Hematopoietic multipotent progenitor cell treated with erythropoietin and hydrocortisone succinate and interleukin-3 and kit ligand, for 15 days (in vitro differentiated cells): ENCODE measurements around the gene ANKRD23.
"Not testable (repeated sequence)": the region's sequence is repeated elsewhere in the genome, so short reads cannot be mapped to it uniquely, and the experiment has no call there.

Experiments used
- DNase-seq: peaks from one replicate; pipeline ENCODE4 v3.0.0-alpha.2; 2015; ENCODE audit warnings: low spot score

Gene ANKRD23

GRCh38 chr2:96816127-96816835 lies 27.5 kb downstream of the ANKRD23 start, which contains the start of gene CNNM3:
Gene CNNM3 (plus strand): TSS chr2:96816268. CDS start chr2:96816278, 10 bp downstream.
- DNase-seq: peak; percentile 94

- DNase-seq: peak; percentile 14
These were observed 28.3 kb downstream of the ANKRD23 start for GRCh38 chr2:96815326-96816126.

DNA sequence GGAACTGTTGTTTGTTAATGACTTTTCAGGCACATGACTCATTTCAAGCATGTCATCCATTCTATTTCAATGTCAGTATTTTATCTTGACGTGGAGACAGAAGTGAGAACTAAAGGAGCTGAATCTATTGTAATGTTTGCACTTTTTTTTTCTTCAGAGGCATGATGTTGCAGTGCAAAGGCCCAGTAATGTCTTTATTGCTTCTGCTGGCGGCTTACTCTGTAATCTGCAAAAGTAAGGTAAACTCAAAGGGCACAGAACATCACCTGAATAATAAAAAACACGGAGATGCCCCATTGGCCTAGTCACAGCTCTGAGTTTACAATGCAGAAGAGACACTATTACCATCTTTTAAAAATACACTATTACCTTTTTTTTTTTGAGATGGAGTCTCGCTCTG lies 30.2 kb downstream of the ANKRD23 start:
- no peak for DNase-seq

DNA sequence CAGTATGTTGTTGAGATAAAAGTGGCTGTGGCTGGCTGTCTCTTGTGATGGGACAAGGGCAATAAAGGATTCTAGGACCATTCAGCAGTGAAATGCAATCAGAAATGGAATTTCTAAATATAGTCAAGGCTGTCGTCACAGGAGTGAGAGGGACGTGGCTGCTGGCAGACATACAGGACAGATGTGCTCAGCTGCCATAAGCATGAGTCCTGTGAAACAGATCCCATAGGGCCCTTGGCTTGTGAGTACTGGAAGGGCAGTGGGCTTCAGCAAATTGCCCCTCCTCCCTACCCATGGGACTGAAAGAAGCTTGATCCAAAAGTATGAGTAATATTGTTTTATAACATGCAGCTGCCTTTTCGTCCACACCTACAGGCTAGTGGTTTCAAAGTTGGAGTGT lies 31.9 kb downstream of the ANKRD23 start:
- no peak for DNase-seq

DNA sequence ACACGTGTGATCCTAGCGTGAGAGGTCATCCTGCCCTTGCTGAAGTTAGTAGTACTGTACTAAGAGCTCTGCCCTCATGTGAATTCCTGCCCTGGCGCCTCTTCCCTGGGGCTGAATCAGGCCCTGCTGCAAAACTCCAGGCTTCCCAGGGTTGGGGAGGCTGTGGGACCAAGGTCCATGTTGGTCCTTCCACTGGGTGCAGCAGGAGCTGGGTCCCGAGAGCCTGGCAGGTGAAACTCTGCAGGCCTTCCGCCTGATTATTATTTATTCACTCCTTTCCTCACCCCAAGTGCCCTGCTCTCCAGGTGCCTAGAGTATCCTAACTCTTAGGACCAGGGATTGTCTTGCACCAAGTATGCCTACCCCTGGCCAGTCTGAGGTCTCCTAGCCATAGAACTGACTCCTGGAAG lies 33.0 kb downstream of the ANKRD23 start:
- no peak for DNase-seq

- no peak for DNase-seq
These were observed 33.7 kb downstream of the ANKRD23 start for GRCh38 chr2:96809951-96810782.

GRCh38 chr2:96809216-96809882 lies 34.5 kb downstream of the ANKRD23 start:
- DNase-seq: no peak

DNA sequence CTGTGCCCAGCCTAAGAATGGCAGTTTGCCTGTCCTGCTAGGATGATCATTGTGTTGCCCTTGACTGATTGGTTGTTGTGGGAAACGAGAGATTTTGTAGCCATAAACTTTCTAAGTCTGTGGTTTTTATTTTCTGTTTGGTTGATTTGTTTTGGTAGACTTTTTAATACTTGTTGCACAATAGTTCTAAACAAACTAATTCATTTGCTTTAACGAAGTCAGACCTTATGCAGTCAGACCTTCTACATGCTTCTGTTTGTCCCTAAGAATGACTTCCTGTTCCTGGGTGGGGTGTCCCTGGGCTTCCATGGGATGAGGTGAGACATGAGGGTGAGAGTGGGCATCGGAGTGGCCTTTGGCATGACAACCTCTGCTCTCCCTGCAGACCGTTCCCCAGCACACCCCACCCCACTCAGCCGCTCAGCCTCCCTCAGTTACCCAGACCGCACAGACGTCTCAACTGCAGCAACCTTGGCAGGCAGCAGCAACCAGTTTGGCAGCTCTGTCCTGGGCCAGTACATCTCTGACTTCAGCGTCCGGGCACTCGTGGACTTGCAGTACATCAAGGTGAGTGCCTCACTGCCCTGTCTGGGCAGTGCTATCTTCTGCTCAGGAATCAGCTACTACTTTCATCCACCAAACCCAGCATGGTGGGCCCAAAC lies 35.5 kb downstream of the ANKRD23 start:
- DNase-seq: no peak

GRCh38 chr2:96807127-96807471 lies 36.7 kb downstream of the ANKRD23 start:
- DNase-seq: no peak

- DNase-seq: no peak
These were observed 37.2 kb downstream of the ANKRD23 start for GRCh38 chr2:96806468-96807126.

GRCh38 chr2:96805946-96806345 lies 37.9 kb downstream of the ANKRD23 start:
- DNase-seq: not testable (repeated sequence)

DNA sequence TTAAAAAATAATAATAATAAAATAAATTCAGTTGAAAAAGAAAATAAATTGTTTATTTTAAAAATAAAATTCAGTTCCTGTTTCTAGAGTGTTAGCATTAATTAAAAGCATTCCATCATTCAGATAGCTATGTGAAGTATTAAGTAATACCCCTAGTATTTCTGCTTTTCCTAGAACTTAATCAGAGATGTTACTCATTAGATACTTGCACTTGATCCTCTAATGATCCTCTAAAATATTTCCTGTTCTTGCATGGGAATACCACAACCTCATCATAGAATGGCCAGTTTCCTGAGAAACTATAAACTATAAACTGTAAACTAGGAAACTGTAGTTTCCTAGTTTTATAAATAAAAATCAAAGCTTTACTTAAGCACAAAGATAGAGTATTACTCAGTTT lies 38.8 kb downstream of the ANKRD23 start:
- DNase-seq: no peak

GRCh38 chr2:96802721-96803120 lies 41.1 kb downstream of the ANKRD23 start:
- no peak for DNase-seq

GRCh38 chr2:96801786-96802595 lies 41.8 kb downstream of the ANKRD23 start:
- no peak for DNase-seq

DNA sequence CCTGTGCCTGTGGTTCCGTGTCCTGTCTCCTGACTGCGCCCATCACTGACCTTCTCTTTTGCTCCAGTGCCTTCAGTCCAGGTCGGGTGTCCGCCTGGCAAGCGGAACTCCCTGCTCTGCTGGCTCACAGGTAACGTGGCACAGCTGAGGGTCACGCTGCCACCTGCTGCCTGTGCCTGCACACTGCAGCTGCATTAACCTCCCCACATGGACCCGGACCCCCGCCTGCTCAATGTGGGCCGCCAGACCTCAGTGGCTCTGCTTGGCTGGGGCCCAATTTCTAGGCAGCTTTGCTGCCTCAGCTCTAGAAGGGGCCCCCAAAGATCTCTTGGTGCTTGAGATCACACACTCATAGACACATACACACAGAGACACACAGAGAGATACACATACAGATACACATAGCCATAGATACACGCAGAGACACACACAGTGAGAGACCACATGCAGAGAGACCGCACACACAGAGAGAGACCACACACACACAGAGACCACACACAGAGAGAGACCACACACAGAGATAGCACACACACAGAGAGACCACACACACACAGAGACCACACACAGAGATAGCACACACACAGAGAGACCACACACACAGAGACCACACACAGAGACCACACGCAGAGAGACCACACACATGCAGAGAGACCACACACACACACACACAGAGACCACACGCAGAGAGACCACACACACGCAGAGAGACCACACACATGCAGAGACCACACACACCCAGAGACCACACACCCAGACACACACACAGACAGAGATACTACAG lies 42.6 kb downstream of the ANKRD23 start:
- peak; percentile 47 for DNase-seq

- DNase-seq: no peak
These were observed 43.5 kb downstream of the ANKRD23 start for GRCh38 chr2:96800061-96801004.

DNA sequence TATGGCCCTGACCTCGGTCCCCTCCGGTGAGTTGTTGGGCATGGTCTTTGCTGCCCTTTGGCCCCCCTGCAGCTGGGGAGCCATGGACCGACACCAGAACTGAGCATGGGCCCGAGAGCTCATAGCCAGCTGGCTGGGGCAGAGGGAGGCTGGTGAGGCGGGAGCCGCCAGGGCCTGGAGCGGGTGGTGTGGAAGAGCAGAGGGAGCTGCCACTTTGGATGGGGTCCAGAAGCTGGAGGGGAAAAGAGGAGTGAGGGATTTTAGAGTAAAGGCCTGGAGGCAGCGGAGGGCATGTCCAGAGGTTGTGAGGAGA lies 44.2 kb downstream of the ANKRD23 start:
- no peak for DNase-seq
